Uterus (tissue), 2 donors: ENCODE measurements around the gene SIGLEC7.

Experiments used
- CTCF ChIP-seq, 4 experiments: fragments of 200-600 bp in 2 of 4; fragments of 450-650 bp in 2 of 4; sonication (generic) in 2 of 4; IDR thresholded peaks; one replicate each; pipeline ENCODE4 v1.5.1; 2016 to 2019; ENCODE audit warnings: antibody characterized with exemption in 4 of 4, mild to moderate bottlenecking in 2 of 4, moderate library complexity in 1 of 4
- POLR2A ChIP-seq, 2 donors: fragments of 450-650 bp; IDR thresholded peaks; one replicate each; pipeline ENCODE4 v1.6.1; 2016; ENCODE audit warnings: antibody characterized with exemption in 2 of 2, mild to moderate bottlenecking in 1 of 2, moderate library complexity in 1 of 2

GRCh38 chr19:51186323-51186722 is 44.2 kb downstream of the SIGLEC7 start:
- TF ChIP-seq CTCF (IDR thresholded peaks at IDR 0.05) (no peak), POLR2A (IDR thresholded peaks at IDR 0.05) (no peak)
